HG03342 (cell line): ENCODE results near the gene CRHR2.

Source experiments
- ATAC-seq: cut with Tn5 transposase; IDR thresholded peaks from one replicate; pipeline ENCODE4 v1.9.1; 2021; ENCODE audit warnings: mild to moderate bottlenecking, moderate library complexity; ENCODE audit not compliant: unreplicated experiment

Gene CRHR2

GRCh38 chr7:30633223-30633622 lies 49.0 kb downstream of the CRHR2 start:
- no peak for ATAC-seq

- no peak for ATAC-seq
Observed at GRCh38 chr7:30630986-30631385, 51.3 kb downstream of the CRHR2 start.

- no peak for ATAC-seq
Observed at GRCh38 chr7:30627026-30627425, 55.2 kb downstream of the CRHR2 start.

GRCh38 chr7:30625283-30625682 lies 57.0 kb downstream of the CRHR2 start:
- no peak for ATAC-seq

GRCh38 chr7:30618961-30619360 lies 63.3 kb downstream of the CRHR2 start:
- ATAC-seq = no peak

- ATAC-seq = no peak
Observed at GRCh38 chr7:30618080-30618676, 64.1 kb downstream of the CRHR2 start.

GRCh38 chr7:30617359-30617758 lies 64.9 kb downstream of the CRHR2 start:
- no peak for ATAC-seq

GRCh38 chr7:30616318-30616717 lies 65.9 kb downstream of the CRHR2 start:
- ATAC-seq = no peak

- ATAC-seq = no peak
Observed at GRCh38 chr7:30613366-30614325, 68.6 kb downstream of the CRHR2 start.

GRCh38 chr7:30612658-30613265 lies 69.5 kb downstream of the CRHR2 start:
- no peak for ATAC-seq

GRCh38 chr7:30605832-30606231 lies 76.4 kb downstream of the CRHR2 start:
- no peak for ATAC-seq

- no peak for ATAC-seq
Observed at GRCh38 chr7:30604901-30605300, 77.4 kb downstream of the CRHR2 start.
